Neural crest cell (in vitro differentiated cells): Measurements from ENCODE around the gene USP21. TPM values are rescaled to one million over a fixed set of nuclear protein-coding genes. Genes with fewer than 3 reads are reported as not detected.

Experiments used
- DNase-seq: peaks from one replicate; pipeline ENCODE4 v3.0.0; 2021; ENCODE audit warnings: low read depth, mixed read lengths, low spot score
- H3K27ac Mint-ChIP-seq: one replicate; pipeline ENCODE4 v1.8.0; 2021; ENCODE audit warnings: mild to moderate bottlenecking, mixed read lengths; ENCODE audit not compliant: unreplicated experiment
- H3K27me3 Mint-ChIP-seq: 2 replicates; pipeline ENCODE4 v1.8.0; 2021; ENCODE audit warnings: low read depth, mild to moderate bottlenecking, mixed read lengths
- H3K36me3 Mint-ChIP-seq: 2 replicates; pipeline ENCODE4 v1.8.0; 2021; ENCODE audit warnings: low read depth, mild to moderate bottlenecking, mixed read lengths
- H3K4me1 Mint-ChIP-seq: 2 replicates; pipeline ENCODE4 v1.8.0; 2021; ENCODE audit warnings: mixed read lengths
- H3K4me3 Mint-ChIP-seq: one replicate; pipeline ENCODE4 v1.8.0; 2021; ENCODE audit warnings: mild to moderate bottlenecking, mixed read lengths
- H3K9me3 Mint-ChIP-seq: 2 replicates; pipeline ENCODE4 v1.8.0; 2021; ENCODE audit warnings: mixed read lengths
- total RNA-seq: library from RNA; stranded (reverse); gene quantifications from 2 replicates; pipeline ENCODE4 v1.2.1, GENCODE V29; 2021
- TF ChIP-seq, protein P1 (sequence below): fragments of 200-600 bp; sonication (generic); conservative IDR thresholded peaks from 2 replicates; pipeline ENCODE4 v1.5.0; 2021; ENCODE audit warnings: antibody characterized with exemption, mild to moderate bottlenecking

Gene USP21
- total RNA-seq, 1 donor from 2014 or later: 45.2 TPM

DNA sequence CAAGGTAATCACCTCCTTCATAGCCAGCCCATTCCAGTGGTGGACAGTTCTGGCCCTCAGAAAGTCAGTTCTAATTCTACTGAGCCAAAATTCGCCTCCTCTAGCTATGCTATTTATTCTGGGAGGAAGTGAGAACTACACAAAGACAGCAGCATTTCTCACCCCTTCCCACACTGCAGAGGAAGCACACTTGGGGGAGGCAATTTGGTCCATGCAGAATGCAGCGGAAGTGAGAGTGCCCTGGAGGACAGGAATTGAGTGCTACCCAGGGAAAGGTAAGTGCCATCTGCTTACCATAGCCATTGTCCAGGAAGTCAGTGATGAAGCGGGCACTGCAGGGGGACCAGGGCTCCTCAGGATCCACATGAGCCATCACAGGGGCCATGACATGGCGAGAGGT, 35.9 kb downstream of the USP21 start:
- Mint-ChIP-seq H3K4me3 (no peak overlapping the region), H3K27me3 (no peaks in the 10 kb centered on the region), H3K9me3 (no peaks in the 10 kb centered on the region), H3K27ac (no peak overlapping the region), H3K4me1 (peaks cover 57% of the 10 kb centered on the region), H3K36me3 (no peaks in the 10 kb centered on the region)
- DNase-seq: no peak
- TF ChIP-seq, protein P1, sequence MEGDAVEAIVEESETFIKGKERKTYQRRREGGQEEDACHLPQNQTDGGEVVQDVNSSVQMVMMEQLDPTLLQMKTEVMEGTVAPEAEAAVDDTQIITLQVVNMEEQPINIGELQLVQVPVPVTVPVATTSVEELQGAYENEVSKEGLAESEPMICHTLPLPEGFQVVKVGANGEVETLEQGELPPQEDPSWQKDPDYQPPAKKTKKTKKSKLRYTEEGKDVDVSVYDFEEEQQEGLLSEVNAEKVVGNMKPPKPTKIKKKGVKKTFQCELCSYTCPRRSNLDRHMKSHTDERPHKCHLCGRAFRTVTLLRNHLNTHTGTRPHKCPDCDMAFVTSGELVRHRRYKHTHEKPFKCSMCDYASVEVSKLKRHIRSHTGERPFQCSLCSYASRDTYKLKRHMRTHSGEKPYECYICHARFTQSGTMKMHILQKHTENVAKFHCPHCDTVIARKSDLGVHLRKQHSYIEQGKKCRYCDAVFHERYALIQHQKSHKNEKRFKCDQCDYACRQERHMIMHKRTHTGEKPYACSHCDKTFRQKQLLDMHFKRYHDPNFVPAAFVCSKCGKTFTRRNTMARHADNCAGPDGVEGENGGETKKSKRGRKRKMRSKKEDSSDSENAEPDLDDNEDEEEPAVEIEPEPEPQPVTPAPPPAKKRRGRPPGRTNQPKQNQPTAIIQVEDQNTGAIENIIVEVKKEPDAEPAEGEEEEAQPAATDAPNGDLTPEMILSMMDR: no peak

DNA sequence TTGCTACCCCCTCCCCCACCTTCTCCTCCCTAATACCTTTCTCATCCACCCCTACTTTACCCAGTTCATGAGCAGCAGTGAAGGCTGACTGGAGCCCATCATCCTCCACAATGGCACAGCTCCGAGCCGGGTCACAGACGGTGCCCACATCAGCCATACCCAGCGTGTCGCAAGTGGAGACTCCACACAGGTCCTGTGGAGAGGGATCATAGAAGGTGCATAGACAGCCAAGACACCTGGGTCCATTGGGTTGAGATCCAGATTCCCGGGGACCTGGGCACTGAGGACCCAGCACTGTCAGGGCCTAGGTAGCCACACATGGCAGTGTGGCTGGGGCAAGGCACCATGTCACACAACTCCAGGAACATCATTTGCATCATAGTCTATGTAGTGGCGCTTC, 36.8 kb downstream of the USP21 start:
- no peak overlapping the region for H3K27ac Mint-ChIP-seq
- no peak overlapping the region for H3K4me3 Mint-ChIP-seq

DNA sequence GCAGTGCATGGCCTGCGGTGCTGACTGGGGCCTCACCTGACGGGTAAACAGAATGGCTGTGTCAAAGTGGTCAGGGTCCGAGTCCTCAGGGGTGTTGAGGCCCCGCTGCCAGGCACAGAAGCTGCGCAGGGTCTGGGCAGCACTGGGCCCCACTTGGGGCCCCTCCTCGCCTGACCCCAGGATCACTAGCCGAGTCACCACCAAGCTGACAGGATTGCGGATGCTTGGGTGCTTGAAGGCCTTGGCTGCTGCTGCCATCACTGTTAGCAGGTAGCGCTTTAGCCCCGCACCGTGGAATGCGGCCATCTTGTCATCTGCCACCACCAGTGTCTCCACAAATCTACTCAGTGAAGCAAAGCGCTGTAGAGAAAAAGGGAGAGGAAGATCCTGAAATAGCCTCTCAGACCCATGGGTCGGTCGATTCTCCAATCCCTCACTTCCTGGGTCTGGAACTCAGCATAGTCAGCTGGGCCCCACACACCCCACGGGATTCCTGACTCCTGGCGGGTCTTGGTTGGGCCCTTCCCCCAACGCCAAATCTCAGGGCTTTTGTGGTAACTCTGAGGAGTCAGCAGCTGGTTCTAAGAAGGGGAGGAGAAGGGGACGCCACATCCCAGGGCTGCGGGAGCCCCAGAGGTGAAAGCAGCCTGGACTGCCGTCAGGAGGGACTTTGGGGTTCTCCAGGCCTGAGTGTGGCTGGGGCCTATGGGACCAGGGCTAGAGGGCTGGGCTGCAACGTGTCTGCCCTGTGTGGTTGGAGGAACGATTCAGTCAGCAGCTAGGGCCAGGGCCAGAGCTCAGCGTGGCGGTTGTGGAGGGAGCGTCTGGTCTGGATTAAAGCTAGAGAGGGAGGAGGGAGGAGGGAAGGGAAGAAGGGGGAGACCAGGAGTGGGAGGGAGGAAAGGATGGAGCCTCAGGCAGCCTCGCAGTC, 37.5 kb downstream of the USP21 start:
- Mint-ChIP-seq H3K27ac (peak overlapping the region; percentile 91), H3K36me3 (no peaks in the 10 kb centered on the region), H3K27me3 (no peaks in the 10 kb centered on the region), H3K4me3 (peak overlapping the region; percentile 79), H3K4me1 (peaks cover 59% of the 10 kb centered on the region), H3K9me3 (no peaks in the 10 kb centered on the region)
- no peak for DNase-seq
- TF ChIP-seq, protein P1: no peak

More for the DNA sequence above, 36.8 kb downstream of the USP21 start:
- DNase-seq: no peak
- Mint-ChIP-seq H3K9me3 (no peaks in the 10 kb centered on the region), H3K4me1 (peaks cover 59% of the 10 kb centered on the region), H3K36me3 (no peaks in the 10 kb centered on the region), H3K27me3 (no peaks in the 10 kb centered on the region)
- TF ChIP-seq, protein P1: no peak

DNA sequence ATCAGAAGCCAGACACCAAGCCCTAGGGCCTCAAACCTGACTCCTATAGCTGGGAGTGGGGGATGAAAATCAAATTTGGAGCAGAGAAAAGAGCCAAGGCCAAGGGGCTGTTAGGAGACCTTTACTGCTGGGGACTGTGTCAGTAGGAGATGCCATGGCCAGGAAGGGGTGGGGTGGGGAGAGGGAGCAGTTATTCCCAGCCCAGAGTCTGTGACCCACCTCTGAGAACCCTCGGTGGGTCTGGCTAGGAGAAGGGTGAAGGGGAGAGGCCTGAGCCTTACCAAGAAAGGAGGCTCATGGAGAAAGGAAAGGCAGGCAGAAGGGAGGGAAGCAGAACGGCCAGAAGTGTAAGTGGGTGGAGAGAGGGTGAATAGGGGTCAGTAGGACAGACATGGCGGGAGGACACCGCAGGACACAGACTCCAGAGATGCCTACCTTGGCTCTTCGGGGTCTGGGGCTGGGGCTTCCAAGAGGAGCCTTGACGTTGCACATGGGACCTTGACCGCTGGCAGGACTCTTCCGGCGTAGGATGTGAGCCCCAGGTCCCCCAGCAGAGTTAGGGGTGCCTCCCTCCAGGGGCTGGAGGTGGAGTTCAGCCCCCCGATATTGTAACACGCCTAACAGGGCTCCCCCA, 38.4 kb downstream of the USP21 start:
- Mint-ChIP-seq H3K36me3 (peaks cover 2% of the 10 kb centered on the region), H3K4me1 (peaks cover 57% of the 10 kb centered on the region), H3K27ac (peak overlapping the region; percentile 91), H3K27me3 (no peaks in the 10 kb centered on the region), H3K4me3 (peak overlapping the region; percentile 79), H3K9me3 (no peaks in the 10 kb centered on the region)
- TF ChIP-seq, protein P1: no peak
- no peak for DNase-seq

DNA sequence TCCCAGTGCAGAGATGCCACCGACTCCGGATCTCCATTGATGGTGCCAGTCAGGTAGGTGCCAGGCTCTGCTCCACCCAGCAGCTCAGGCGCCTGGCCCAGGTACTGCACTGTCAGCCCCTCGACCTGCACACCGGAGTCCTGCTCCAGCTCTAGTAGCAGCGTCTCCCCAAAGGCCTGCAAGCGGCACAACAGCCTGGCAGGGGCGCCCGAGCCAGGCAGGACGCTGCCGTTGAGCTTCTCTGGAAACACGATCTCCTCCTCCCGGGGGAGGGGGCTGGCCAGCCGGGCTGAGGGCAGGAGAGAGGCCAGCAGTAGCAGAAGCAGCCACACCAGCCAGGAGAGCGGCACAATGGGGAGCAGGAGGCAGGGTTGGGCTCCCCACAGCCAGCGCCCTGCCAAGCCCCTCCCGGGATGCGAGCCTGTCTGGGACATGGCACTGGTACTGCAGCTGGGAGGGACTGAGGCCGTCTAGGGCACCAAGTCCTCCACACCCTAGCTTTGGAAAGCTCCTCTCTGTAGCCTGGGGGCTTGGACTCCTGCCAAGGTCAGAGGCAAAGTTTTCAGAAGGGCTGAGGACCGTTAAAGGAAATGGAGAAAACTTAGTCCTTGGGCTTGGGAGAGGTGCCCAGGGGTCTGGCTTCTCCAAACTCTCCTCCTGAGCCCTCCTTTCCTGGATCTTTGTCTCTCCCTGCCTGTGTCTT, 39.0 kb downstream of the USP21 start:
- no peak overlapping the region for H3K27ac Mint-ChIP-seq
- H3K27me3 Mint-ChIP-seq: no peaks in the 10 kb centered on the region
- H3K9me3 Mint-ChIP-seq: no peaks in the 10 kb centered on the region
- TF ChIP-seq, protein P1: no peak
- peak overlapping the region; percentile 79 for H3K4me3 Mint-ChIP-seq
- H3K36me3 Mint-ChIP-seq: peaks cover 4% of the 10 kb centered on the region
- peaks cover 57% of the 10 kb centered on the region for H3K4me1 Mint-ChIP-seq
- peak; percentile 29 for DNase-seq
